GM12878 (cell line): ENCODE measurements around the gene TGFB1. TPM values are rescaled to one million over a fixed set of nuclear protein-coding genes. Genes with fewer than 3 reads are reported as not detected.

Experiments used
- ATAC-seq: fragments of 200-7000 bp; cut with Tn5 transposase; 3 replicates; pipeline ENCODE4 v1.9.1; 2020; ENCODE audit warnings: mild to moderate bottlenecking, moderate library complexity
- BruUV-seq: library from RNA; stranded (reverse); fragments of 400-500 nt; replicated peaks from 2 replicates; lab custom pipeline; 2021; lab: Mats Ljungman, UMichigan
- CTCF ChIA-PET: fragments of 300-600 bp; sonication (Branson Sonifier 250); formaldehyde crosslinking; extraction: SDS; loops from one replicate; lab custom pipeline; 2021; ENCODE audit warnings: inconsistent platforms; lab: Yijun Ruan, JAX
- POLR2A ChIA-PET: fragments of 350-600 bp; formaldehyde crosslinking; extraction: SDS; loops from one replicate; lab custom pipeline; 2021; ENCODE audit warnings: inconsistent platforms; lab: Charles Lee
- RAD21 ChIA-PET: fragments of 300-600 bp; sonication (Branson Sonifier 250); formaldehyde crosslinking; loops from one replicate; lab custom pipeline; 2023; ENCODE audit warnings: antibody characterized with exemption; ENCODE audit not compliant: unreplicated experiment; lab: Charles Lee
- SMC1A ChIA-PET: fragments of 300-600 bp; sonication (Branson Sonifier 250); formaldehyde crosslinking; loops from one replicate; lab custom pipeline; 2023; ENCODE audit not compliant: unreplicated experiment, uncharacterized antibody; lab: Charles Lee
- DNase-seq: peaks from one replicate; pipeline ENCODE4 v3.0.0-alpha.2; 2011; ENCODE audit warnings: low read depth, low spot score
- FAIRE-seq: peaks from 3 replicates; lab custom pipeline; 2011; peaks lifted over from hg19 to GRCh38; lab: Jason Lieb, UNC
- H2AFZ ChIP-seq: 2 replicates; pipeline ENCODE4 v1.6.0; 2011; ENCODE audit warnings: low read depth, low read length, control low read depth; ENCODE audit not compliant: control insufficient read depth
- H3K27ac ChIP-seq: 2 replicates; pipeline ENCODE4 v1.5.1; 2011; ENCODE audit warnings: control low read depth; ENCODE audit not compliant: control insufficient read depth, insufficient read depth
- H3K27me3 ChIP-seq, 2 experiments: replicated peaks in 1 of 2; 2 replicates each; pipeline versions ENCODE4 v1.6.0 to v1.6.1; 2011; ENCODE audit warnings: low read length in 1 of 2; ENCODE audit not compliant: control insufficient read depth in 2 of 2, insufficient read depth in 2 of 2
- H3K36me3 ChIP-seq, 2 experiments: 2 replicates each; pipeline ENCODE4 v1.5.1; 2011; ENCODE audit warnings: low read length in 1 of 2; ENCODE audit not compliant: control insufficient read depth in 2 of 2, insufficient read depth in 2 of 2
- H3K4me1 ChIP-seq: 2 replicates; pipeline ENCODE4 v1.6.1; 2011; ENCODE audit warnings: mild to moderate bottlenecking, low read length, moderate library complexity, mixed read lengths; ENCODE audit not compliant: control insufficient read depth, insufficient read depth
- H3K4me2 ChIP-seq: 2 replicates; pipeline ENCODE4 v1.6.0; 2011; ENCODE audit warnings: control low read depth; ENCODE audit not compliant: control insufficient read depth, insufficient read depth
- H3K4me3 ChIP-seq: fragments of 200-600 bp; sonication (generic); 2 replicates; pipeline ENCODE4 v1.5.1; 2016
- H3K79me2 ChIP-seq: 2 replicates; pipeline ENCODE4 v1.6.0; 2011; ENCODE audit warnings: low read length; ENCODE audit not compliant: control insufficient read depth, insufficient read depth
- H3K9ac ChIP-seq: 2 replicates; pipeline ENCODE4 v1.8.0; 2011; ENCODE audit warnings: low read length, control low read depth, mixed read lengths; ENCODE audit not compliant: control insufficient read depth, insufficient read depth
- H3K9me3 ChIP-seq: replicated peaks from 3 replicates; pipeline ENCODE4 v1.5.1; 2011; ENCODE audit warnings: mild to moderate bottlenecking, low read length; ENCODE audit not compliant: control insufficient read depth, insufficient read depth
- H4K20me1 ChIP-seq: 2 replicates; pipeline ENCODE4 v1.6.0; 2011; ENCODE audit not compliant: control insufficient read depth, insufficient read depth
- EGR1 ChIP-seq, 2 experiments: IDR thresholded peaks; 1 replicate in 1 of 2; 2 replicates in 1 of 2; pipeline ENCODE4 v1.6.1; 2011 to 2012; ENCODE audit warnings: low read depth in 2 of 2, low read length in 2 of 2, borderline replicate concordance in 1 of 2, mild to moderate bottlenecking in 1 of 2, moderate library complexity in 1 of 2
- IKZF1 ChIP-seq: fragments of 450-650 bp; conservative IDR thresholded peaks from 2 replicates; pipeline ENCODE4 v1.6.1; 2017; ENCODE audit warnings: antibody characterized with exemption, mild to moderate bottlenecking
- NBN ChIP-seq: fragments of 450-650 bp; IDR thresholded peaks from 2 replicates; pipeline ENCODE4 v1.6.1; 2016
- NFYB ChIP-seq: IDR thresholded peaks from 2 replicates; pipeline ENCODE4 v1.6.1; 2011; ENCODE audit warnings: low read depth, mild to moderate bottlenecking, low read length, improper control_type of control experiment, moderate library complexity; ENCODE audit not compliant: insufficient read depth
- RFX5 ChIP-seq: IDR thresholded peaks from 2 replicates; pipeline ENCODE4 v1.6.1; 2011; ENCODE audit warnings: low read depth, low read length, improper control_type of control experiment
- RUNX3 ChIP-seq: IDR thresholded peaks from 2 replicates; pipeline ENCODE4 v1.6.1; 2012; ENCODE audit warnings: low read length, inconsistent platforms
- SKIL ChIP-seq: fragments of 450-650 bp; IDR thresholded peaks from 2 replicates; pipeline ENCODE4 v1.6.1; 2017; ENCODE audit warnings: mild to moderate bottlenecking, low read depth, inconsistent platforms; ENCODE audit not compliant: poor library complexity, severe bottlenecking
- SRF ChIP-seq, 2 experiments: IDR thresholded peaks; 2 replicates each; pipeline ENCODE4 v1.6.1; 2011; ENCODE audit warnings: low read depth in 2 of 2, low read length in 2 of 2, mild to moderate bottlenecking in 1 of 2, moderate library complexity in 1 of 2
- WGBS: methylation state at CpG from one replicate; pipeline ENCODE4 v1.1.6; 2016; ENCODE audit warnings: low lambda C conversion rate; ENCODE audit not compliant: insufficient replicate concordance, insufficient coverage; ENCODE audit errors: missing lambda C conversion rate; 5-methylcytosine and 5-hydroxymethylcytosine counted together
- in situ Hi-C: fragments of 300-500 bp; cut with MboI; formaldehyde crosslinking; loops from 9 replicates; pipeline ENCODE4 v1.14.3; 2018; ENCODE audit warnings: mixed read lengths
- intact Hi-C: fragments of 100-400 bp; cut with micrococcal nuclease; formaldehyde crosslinking; loops from one replicate; pipeline ENCODE4 v1.14.2; 2022; ENCODE audit not compliant: unreplicated experiment
- polyA plus RNA-seq, 11 experiments: library from polyadenylated mRNA; depleted of rRNA in 4 of 11; unstranded in 6 of 11; stranded (reverse) in 5 of 11; fragments of >200 nt; fragmentation: Nextera tagmentation in 4 of 11; fragmentation: Illumina TruSeq in 1 of 11; extraction: Ambion mirVana in 4 of 11; extraction: Trizol in 1 of 11; gene quantifications; 1 replicate in 1 of 11; 2 replicates in 10 of 11; pipeline versions ENCODE4 v1.2.1 to v1.2.3, GENCODE V29; 2011 to 2016; ENCODE audit warnings: inconsistent platforms in 2 of 11, missing spikeins in 2 of 11, low read depth in 1 of 11
- total RNA-seq, 4 experiments: library from RNA; depleted of rRNA in 3 of 4; stranded (reverse); fragments of >200 nt in 3 of 4; fragmentation: Illumina TruSeq in 1 of 4; extraction: Trizol in 1 of 4; gene quantifications; 2 replicates each; pipeline versions ENCODE4 v1.2.1 to v1.2.3, GENCODE V29; 2013 to 2021
- TF ChIP-seq, protein P1 (sequence below): fragments of 450-650 bp; IDR thresholded peaks from 2 replicates; pipeline ENCODE4 v1.6.1; 2016; ENCODE audit warnings: mild to moderate bottlenecking

The TGFB1 gene
- total and polyA plus RNA-seq, 10 of the 15 experiments (the other 5 are each of a cell fraction or from before 2014, with no cell fraction given) = 0.23 to 120 (median 10.9) TPM

GRCh38 chr19:41376998-41377365, 23.3 kb upstream of the TGFB1 start:
- H3K4me1 ChIP-seq = peaks cover 21% of the 10 kb centered on the region
- no peak overlapping the region for H3K27ac ChIP-seq
- BruUV-seq = no TSS peak
- 0 out of 2 replicates have a peak overlapping the region, but pooled peaks have one; percentile 6 for H3K4me3 ChIP-seq
- ChIA-PET POLR2A (interaction anchor here (1.3 to 1.5 kb wide), 2 partner anchors 9 to 11 kb away, joined by 10 to 11 read pairs; no protein-coding TSS in a partner anchor), CTCF (interaction anchor here (1.6 kb wide), 1 partner anchor 9 kb away, joined by 7 read pairs; no protein-coding TSS in a partner anchor), RAD21 (no interaction called here), SMC1A (interaction anchor here (4.8 kb wide), 1 partner anchor 13 kb away, joined by 24 read pairs; the partner anchor contains the start of gene B9D2)
- H3K9me3 ChIP-seq = no peaks in the 10 kb centered on the region
- in situ Hi-C loops = no loop called here
- H2AFZ ChIP-seq = 0 out of 2 replicates have a peak overlapping the region, but pooled peaks have one; percentile 28
- no peaks in the 10 kb centered on the region for H3K27me3 ChIP-seq
- H3K36me3 ChIP-seq = no peaks in the 10 kb centered on the region; a peak in 2 of 4 replicates
- no peak for FAIRE-seq
- TF ChIP-seq, protein P1, sequence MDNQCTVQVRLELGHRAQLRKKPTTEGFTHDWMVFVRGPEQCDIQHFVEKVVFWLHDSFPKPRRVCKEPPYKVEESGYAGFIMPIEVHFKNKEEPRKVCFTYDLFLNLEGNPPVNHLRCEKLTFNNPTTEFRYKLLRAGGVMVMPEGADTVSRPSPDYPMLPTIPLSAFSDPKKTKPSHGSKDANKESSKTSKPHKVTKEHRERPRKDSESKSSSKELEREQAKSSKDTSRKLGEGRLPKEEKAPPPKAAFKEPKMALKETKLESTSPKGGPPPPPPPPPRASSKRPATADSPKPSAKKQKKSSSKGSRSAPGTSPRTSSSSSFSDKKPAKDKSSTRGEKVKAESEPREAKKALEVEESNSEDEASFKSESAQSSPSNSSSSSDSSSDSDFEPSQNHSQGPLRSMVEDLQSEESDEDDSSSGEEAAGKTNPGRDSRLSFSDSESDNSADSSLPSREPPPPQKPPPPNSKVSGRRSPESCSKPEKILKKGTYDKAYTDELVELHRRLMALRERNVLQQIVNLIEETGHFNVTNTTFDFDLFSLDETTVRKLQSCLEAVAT = 0 out of 2 replicates have a peak, but pooled peaks have one; percentile 39
- TF ChIP-seq SRF (IDR thresholded peaks at IDR 0.05; ENCODE audit: low read depth in 2 of 2, low read length in 2 of 2) (no peak), NBN (0 out of 2 replicates have a peak, but pooled peaks have one; percentile 22), IKZF1 (no peak), EGR1 (IDR thresholded peaks at IDR 0.05; ENCODE audit: borderline replicate concordance in 1 of 2, low read depth in 2 of 2, low read length in 2 of 2) (0 out of 3 replicates have a peak, but pooled peaks of 1 of the 2 experiments have one; percentile 31), RUNX3 (peak; percentile 56), NFYB (no peak), SKIL (no peak), RFX5 (no peak)
- TF ChIP-seq, all 136 proteins: peak for 4
- ATAC-seq (no peak), DNase-seq (no peak)
- Histone ChIP-seq H3K4me2 (peak overlapping the region; percentile 73; the same call in 1 of the 2 replicates), H3K79me2 (no peaks in the 10 kb centered on the region), H3K9ac (no peak overlapping the region), H4K20me1 (no peaks in the 10 kb centered on the region)
- intact Hi-C loops = no loop called here
- WGBS = 88% methylated on average over 7 of the region's 8 CpGs
